Activated T-cell treated with anti-CD3 and anti-CD28 coated beads, Interleukin-2, amount 50 U/mL, for 72 hours (primary cell): ENCODE measurements around the gene PPBP. TPM values are rescaled to one million over a fixed set of nuclear protein-coding genes. Genes with fewer than 3 reads are reported as not detected.
"Not testable (repeated sequence)": the region's sequence is repeated elsewhere in the genome, so short reads cannot be mapped to it uniquely, and the experiment has no call there.

ENCODE experiments used
- ATAC-seq, 2 donors: fragments of 150-1000 bp; cut with Tn5 transposase; replicated peaks in 1 of 2; 2 replicates each; pipeline ENCODE4 v1.10.0; 2021; ENCODE audit warnings: moderate library complexity in 2 of 2, mild to moderate bottlenecking in 1 of 2
- DNase-seq, 2 donors: peaks; one replicate each; pipeline ENCODE4 v3.0.0; 2021 to 2022; ENCODE audit warnings: mixed read lengths in 1 of 2
- H3K27ac Mint-ChIP-seq: one replicate; pipeline ENCODE4 v1.8.0; 2022; ENCODE audit warnings: mild to moderate bottlenecking, moderate library complexity, mixed read lengths
- H3K27me3 Mint-ChIP-seq: one replicate; pipeline ENCODE4 v1.8.0; 2022; ENCODE audit warnings: low read depth, mixed read lengths
- H3K36me3 Mint-ChIP-seq, 2 donors: one replicate each; pipeline ENCODE4 v1.8.0; 2022; ENCODE audit warnings: mixed read lengths in 2 of 2, mild to moderate bottlenecking in 1 of 2; ENCODE audit not compliant: insufficient read depth in 2 of 2
- H3K4me1 Mint-ChIP-seq: one replicate; pipeline ENCODE4 v1.8.0; 2022; ENCODE audit warnings: low read depth, mixed read lengths
- H3K4me3 Mint-ChIP-seq, 2 donors: one replicate each; pipeline ENCODE4 v1.8.0; 2022; ENCODE audit warnings: mild to moderate bottlenecking in 2 of 2, mixed read lengths in 2 of 2, moderate library complexity in 2 of 2
- H3K9me3 Mint-ChIP-seq, 2 donors: one replicate each; pipeline ENCODE4 v1.8.0; 2022; ENCODE audit warnings: mixed read lengths in 2 of 2
- total RNA-seq, 2 donors: library from RNA; stranded (reverse); gene quantifications; one replicate each; pipeline ENCODE4 v1.2.3, GENCODE V29; 2022

Gene PPBP
- total RNA-seq, 2 donors from 2014 or later = not detected

- H3K4me1 Mint-ChIP-seq = no peaks in the 10 kb centered on the region
- H3K27me3 Mint-ChIP-seq = no peaks in the 10 kb centered on the region
- DNase-seq = no peak
- no peaks in the 10 kb centered on the region for H3K9me3 Mint-ChIP-seq
- ATAC-seq = no peak
- no peak overlapping the region for H3K27ac Mint-ChIP-seq
- no peaks in the 10 kb centered on the region for H3K36me3 Mint-ChIP-seq
- no peak overlapping the region for H3K4me3 Mint-ChIP-seq
These were observed 1.0 kb upstream of the PPBP start for GRCh38 chr4:73989031-73989430.

GRCh38 chr4:73985528-73985852, 2.5 kb downstream of the PPBP start:
- DNase-seq (no peak), ATAC-seq (no peak)
- H3K27ac Mint-ChIP-seq = no peak overlapping the region
- no peaks in the 10 kb centered on the region for H3K4me1 Mint-ChIP-seq
- H3K9me3 Mint-ChIP-seq = no peaks in the 10 kb centered on the region
- peaks cover 14% of the 10 kb centered on the region for H3K27me3 Mint-ChIP-seq
- H3K4me3 Mint-ChIP-seq = no peak overlapping the region
- no peaks in the 10 kb centered on the region for H3K36me3 Mint-ChIP-seq

- no peak for ATAC-seq
- Mint-ChIP-seq H3K9me3 (no peaks in the 10 kb centered on the region), H3K36me3 (no peaks in the 10 kb centered on the region), H3K4me1 (no peaks in the 10 kb centered on the region), H3K27ac (no peak overlapping the region), H3K4me3 (no peak overlapping the region), H3K27me3 (peaks cover 20% of the 10 kb centered on the region)
- DNase-seq = no peak
These were observed 3.1 kb downstream of the PPBP start for GRCh38 chr4:73984736-73985527.

GRCh38 chr4:73981175-73981574, 6.8 kb downstream of the PPBP start:
- DNase-seq, H3K36me3 Mint-ChIP-seq, H3K9me3 Mint-ChIP-seq, ATAC-seq, H3K27ac Mint-ChIP-seq, H3K4me1 Mint-ChIP-seq, H3K4me3 Mint-ChIP-seq: not testable (repeated sequence)
- H3K27me3 Mint-ChIP-seq = peaks cover 21% of the 10 kb centered on the region

- ATAC-seq (no peak), DNase-seq (no peak)
- H3K4me1 Mint-ChIP-seq = no peaks in the 10 kb centered on the region
- H3K27me3 Mint-ChIP-seq = peaks cover 21% of the 10 kb centered on the region
- no peak overlapping the region for H3K4me3 Mint-ChIP-seq
- no peaks in the 10 kb centered on the region for H3K36me3 Mint-ChIP-seq
- no peak overlapping the region for H3K27ac Mint-ChIP-seq
- H3K9me3 Mint-ChIP-seq = peaks cover 3 to 8% of the 10 kb centered on the region in 2 donors
These were observed 8.5 kb downstream of the PPBP start for GRCh38 chr4:73979407-73979957.

- Mint-ChIP-seq H3K27me3 (peaks cover 21% of the 10 kb centered on the region), H3K36me3 (no peaks in the 10 kb centered on the region), H3K4me3 (no peak overlapping the region), H3K9me3 (peaks cover 3 to 8% of the 10 kb centered on the region in 2 donors), H3K4me1 (no peaks in the 10 kb centered on the region), H3K27ac (no peak overlapping the region)
- DNase-seq (no peak), ATAC-seq (no peak)
These were observed 9.1 kb downstream of the PPBP start for GRCh38 chr4:73978886-73979285.

- no peak overlapping the region for H3K27ac Mint-ChIP-seq
- peaks cover 15% of the 10 kb centered on the region for H3K27me3 Mint-ChIP-seq
- no peak overlapping the region for H3K4me3 Mint-ChIP-seq
- ATAC-seq (no peak), DNase-seq (no peak)
- H3K36me3 Mint-ChIP-seq = no peaks in the 10 kb centered on the region
- H3K4me1 Mint-ChIP-seq = no peaks in the 10 kb centered on the region
- peaks cover 5 to 8% of the 10 kb centered on the region in 2 donors for H3K9me3 Mint-ChIP-seq
These were observed 11.3 kb downstream of the PPBP start for GRCh38 chr4:73976716-73977115.

- Mint-ChIP-seq H3K4me1 (no peaks in the 10 kb centered on the region), H3K27me3 (peaks cover 13% of the 10 kb centered on the region), H3K36me3 (no peaks in the 10 kb centered on the region), H3K4me3 (no peak overlapping the region), H3K9me3 (peaks cover 7 to 8% of the 10 kb centered on the region in 2 donors), H3K27ac (no peak overlapping the region)
- no peak for DNase-seq
- ATAC-seq = no peak
These were observed 11.8 kb downstream of the PPBP start for GRCh38 chr4:73976217-73976616.

GRCh38 chr4:73974352-73974751, 13.6 kb downstream of the PPBP start:
- Mint-ChIP-seq H3K27ac (no peak overlapping the region), H3K27me3 (no peaks in the 10 kb centered on the region), H3K4me1 (no peaks in the 10 kb centered on the region), H3K4me3 (no peak overlapping the region), H3K9me3 (peaks cover 10 to 11% of the 10 kb centered on the region in 2 donors), H3K36me3 (peaks cover 0 to 2% of the 10 kb centered on the region in 2 donors)
- DNase-seq = no peak
- no peak for ATAC-seq

GRCh38 chr4:73970945-73971344, 17.0 kb downstream of the PPBP start:
- DNase-seq (no peak), ATAC-seq (no peak)
- H3K4me1 Mint-ChIP-seq = no peaks in the 10 kb centered on the region
- H3K27me3 Mint-ChIP-seq = no peaks in the 10 kb centered on the region
- H3K9me3 Mint-ChIP-seq = peaks cover 8 to 10% of the 10 kb centered on the region in 2 donors
- H3K4me3 Mint-ChIP-seq = no peak overlapping the region
- no peak overlapping the region for H3K27ac Mint-ChIP-seq
- peaks cover 0 to 3% of the 10 kb centered on the region in 2 donors for H3K36me3 Mint-ChIP-seq

- Mint-ChIP-seq H3K4me1 (no peaks in the 10 kb centered on the region), H3K36me3 (peaks cover 0 to 3% of the 10 kb centered on the region in 2 donors), H3K9me3 (peaks cover 5 to 8% of the 10 kb centered on the region in 2 donors), H3K27ac (no peak overlapping the region), H3K4me3 (no peak overlapping the region), H3K27me3 (no peaks in the 10 kb centered on the region)
- DNase-seq (no peak), ATAC-seq (no peak)
These were observed 18.0 kb downstream of the PPBP start for GRCh38 chr4:73970011-73970410.

- ATAC-seq = no peak
- Mint-ChIP-seq H3K36me3 (peaks cover 0 to 3% of the 10 kb centered on the region in 2 donors), H3K4me1 (no peaks in the 10 kb centered on the region)
These were observed 20.1 kb downstream of the PPBP start for GRCh38 chr4:73967866-73968265.

GRCh38 chr4:73964862-73965611, 23.0 kb downstream of the PPBP start:
- Mint-ChIP-seq H3K27ac (no peak overlapping the region), H3K4me1 (no peaks in the 10 kb centered on the region), H3K4me3 (no peak overlapping the region), H3K9me3 (peaks cover 7 to 9% of the 10 kb centered on the region in 2 donors), H3K36me3 (peaks cover 0 to 8% of the 10 kb centered on the region in 2 donors), H3K27me3 (no peaks in the 10 kb centered on the region)
- DNase-seq (no peak), ATAC-seq (no peak)

More at GRCh38 chr4:73967866-73968265, 20.1 kb downstream of the PPBP start:
- Mint-ChIP-seq H3K9me3 (peaks cover 5 to 10% of the 10 kb centered on the region in 2 donors), H3K27ac (no peak overlapping the region), H3K4me3 (no peak overlapping the region), H3K27me3 (no peaks in the 10 kb centered on the region)
- no peak for DNase-seq
